ENCODE measurements around the gene ACTR8. TPM values are rescaled to one million over a fixed set of nuclear protein-coding genes. Genes with fewer than 3 reads are reported as not detected.

ACTR8 gene
- total and polyA plus RNA-seq, 2 of the 13 experiments (the other 11 are each of a cell fraction or from before 2014, with no cell fraction given): 15.5 to 29.0 TPM

GRCh38 chr3:53846134-53846850 lies 35.7 kb downstream of the ACTR8 start, which contains the start of the genes CHDH and IL17RB (continued):
- TF ChIP-seq ZNF10 (CRISPR knock-in tag; IDR thresholded peaks at IDR 0.05; ENCODE audit: borderline replicate concordance, low read depth) (no peak), NFYB (CRISPR knock-in tag; IDR thresholded peaks at IDR 0.05) (peak; percentile 28; the same call in 1 of the 2 replicates), NFKB2 (CRISPR knock-in tag; IDR thresholded peaks at IDR 0.05; ENCODE audit: borderline replicate concordance) (peak; percentile 80; the same call in 1 of the 2 replicates), PRDM4 (CRISPR knock-in tag; IDR thresholded peaks at IDR 0.05; ENCODE audit: borderline replicate concordance) (0 out of 2 replicates have a peak, but pooled peaks have one; percentile 35), KIAA2018 (CRISPR knock-in tag; IDR thresholded peaks at IDR 0.05; ENCODE audit: borderline replicate concordance) (peak; percentile 68; the same call in 1 of the 2 replicates), ZNF558 (CRISPR knock-in tag; IDR thresholded peaks at IDR 0.05; ENCODE audit: borderline replicate concordance) (no peak; the same call in 1 of the 2 replicates), NCOA5 (CRISPR knock-in tag; IDR thresholded peaks at IDR 0.05) (no peak), ZKSCAN1 (IDR thresholded peaks at IDR 0.05; ENCODE audit: low read length) (no peak), ZNF775 (CRISPR knock-in tag; IDR thresholded peaks at IDR 0.05; ENCODE audit: borderline replicate concordance) (no peak), RFXANK (CRISPR knock-in tag; IDR thresholded peaks at IDR 0.05) (0 out of 2 replicates have a peak, but pooled peaks have one; percentile 73), MXI1 (IDR thresholded peaks at IDR 0.05; ENCODE audit: borderline replicate concordance, low read depth, low read length) (peak; percentile 88; the same call in 2 of the 3 replicates), NFE2L2 (IDR thresholded peaks at IDR 0.05; ENCODE audit: low read length) (no peak)
- TF ChIP-seq, protein P1, sequence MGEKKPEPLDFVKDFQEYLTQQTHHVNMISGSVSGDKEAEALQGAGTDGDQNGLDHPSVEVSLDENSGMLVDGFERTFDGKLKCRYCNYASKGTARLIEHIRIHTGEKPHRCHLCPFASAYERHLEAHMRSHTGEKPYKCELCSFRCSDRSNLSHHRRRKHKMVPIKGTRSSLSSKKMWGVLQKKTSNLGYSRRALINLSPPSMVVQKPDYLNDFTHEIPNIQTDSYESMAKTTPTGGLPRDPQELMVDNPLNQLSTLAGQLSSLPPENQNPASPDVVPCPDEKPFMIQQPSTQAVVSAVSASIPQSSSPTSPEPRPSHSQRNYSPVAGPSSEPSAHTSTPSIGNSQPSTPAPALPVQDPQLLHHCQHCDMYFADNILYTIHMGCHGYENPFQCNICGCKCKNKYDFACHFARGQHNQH (CRISPR knock-in tag; IDR thresholded peaks at IDR 0.05): peak; percentile 84
- TF ChIP-seq, protein P2, sequence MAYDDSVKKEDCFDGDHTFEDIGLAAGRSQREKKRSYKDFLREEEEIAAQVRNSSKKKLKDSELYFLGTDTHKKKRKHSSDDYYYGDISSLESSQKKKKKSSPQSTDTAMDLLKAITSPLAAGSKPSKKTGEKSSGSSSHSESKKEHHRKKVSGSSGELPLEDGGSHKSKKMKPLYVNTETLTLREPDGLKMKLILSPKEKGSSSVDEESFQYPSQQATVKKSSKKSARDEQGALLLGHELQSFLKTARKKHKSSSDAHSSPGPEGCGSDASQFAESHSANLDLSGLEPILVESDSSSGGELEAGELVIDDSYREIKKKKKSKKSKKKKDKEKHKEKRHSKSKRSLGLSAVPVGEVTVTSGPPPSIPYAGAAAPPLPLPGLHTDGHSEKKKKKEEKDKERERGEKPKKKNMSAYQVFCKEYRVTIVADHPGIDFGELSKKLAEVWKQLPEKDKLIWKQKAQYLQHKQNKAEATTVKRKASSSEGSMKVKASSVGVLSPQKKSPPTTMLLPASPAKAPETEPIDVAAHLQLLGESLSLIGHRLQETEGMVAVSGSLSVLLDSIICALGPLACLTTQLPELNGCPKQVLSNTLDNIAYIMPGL (CRISPR knock-in tag; IDR thresholded peaks at IDR 0.05; ENCODE audit: borderline replicate concordance in 1 of 2, low read depth in 1 of 2): peak; percentile 77 to 79; a peak in 3 of 4 replicates

Data from HepG2 (cell line).